HepG2 (cell line): ENCODE measurements around the gene GPATCH8. TPM values are rescaled to one million over a fixed set of nuclear protein-coding genes. Genes with fewer than 3 reads are reported as not detected.

Experiments used
- BCL6 ChIP-seq: IDR thresholded peaks from 2 replicates; pipeline ENCODE4 v1.6.1; 2016; ENCODE audit warnings: missing genetic modification reagents, missing compliant biosample characterization
- CBX2 ChIP-seq, 2 experiments: fragments of 200-600 bp in 1 of 2; sonication (generic); formaldehyde crosslinking in 1 of 2; IDR thresholded peaks; 2 replicates each; pipeline versions ENCODE4 v1.7.0 to v1.8.1; 2018 to 2022; ENCODE audit warnings: low read depth in 2 of 2, low read length in 1 of 2, mild to moderate bottlenecking in 1 of 2, missing genetic modification reagents in 1 of 2
- CERS6 ChIP-seq: sonication (generic); formaldehyde crosslinking; IDR thresholded peaks from 2 replicates; pipeline ENCODE4 v1.5.0; 2020; ENCODE audit warnings: missing genetic modification reagents
- ELK4 ChIP-seq: sonication (generic); formaldehyde crosslinking; IDR thresholded peaks from 2 replicates; pipeline ENCODE4 v1.9.0; 2021; ENCODE audit warnings: missing genetic modification reagents, borderline replicate concordance
- FOXC1 ChIP-seq: sonication (generic); formaldehyde crosslinking; IDR thresholded peaks from 2 replicates; pipeline ENCODE4 v1.8.0; 2022; ENCODE audit warnings: mild to moderate bottlenecking, missing genetic modification reagents, borderline replicate concordance
- HCFC1 ChIP-seq: fragments of 150-350 bp; IDR thresholded peaks from 2 replicates; pipeline ENCODE4 v1.6.1; 2014; ENCODE audit warnings: low read depth, low read length
- LCORL ChIP-seq, 2 experiments: fragments of 450-650 bp in 1 of 2; sonication (generic) in 1 of 2; formaldehyde crosslinking in 1 of 2; IDR thresholded peaks; 2 replicates each; pipeline versions ENCODE4 v1.5.0 to v1.6.1; 2017 to 2020; ENCODE audit warnings: antibody characterized with exemption in 1 of 2, missing genetic modification reagents in 1 of 2
- LRRFIP1 ChIP-seq: sonication (generic); formaldehyde crosslinking; conservative IDR thresholded peaks from 2 replicates; pipeline ENCODE4 v1.4.0; 2020; ENCODE audit warnings: missing genetic modification reagents
- PHF8 ChIP-seq: sonication (generic); formaldehyde crosslinking; IDR thresholded peaks from 2 replicates; pipeline ENCODE4 v1.5.0; 2020; ENCODE audit warnings: missing genetic modification reagents
- SAP130 ChIP-seq: IDR thresholded peaks from 2 replicates; pipeline ENCODE4 v1.6.1; 2016; ENCODE audit warnings: low read depth
- SOX6 ChIP-seq, 2 experiments: fragments of 450-650 bp in 1 of 2; sonication (generic) in 1 of 2; formaldehyde crosslinking in 1 of 2; IDR thresholded peaks; 2 replicates each; pipeline versions ENCODE4 v1.4.0 to v1.6.1; 2017 to 2020; ENCODE audit warnings: antibody characterized with exemption in 1 of 2, mild to moderate bottlenecking in 1 of 2, missing genetic modification reagents in 1 of 2
- STAG1 ChIP-seq: sonication (generic); formaldehyde crosslinking; IDR thresholded peaks from 2 replicates; pipeline ENCODE4 v1.4.0; 2020; ENCODE audit warnings: missing genetic modification reagents
- TEAD3 ChIP-seq: optimal IDR thresholded peaks from 2 replicates; pipeline ENCODE3; 2016; ENCODE audit warnings: borderline replicate concordance
- U2AF1 ChIP-seq: fragments of 200-400 bp; formaldehyde crosslinking; optimal IDR thresholded peaks from 2 replicates; pipeline ENCODE3; 2017; ENCODE audit warnings: mild to moderate bottlenecking, low read depth, low read length
- UBTF ChIP-seq: sonication (generic); formaldehyde crosslinking; IDR thresholded peaks from 2 replicates; pipeline ENCODE4 v1.4.0; 2020; ENCODE audit warnings: mild to moderate bottlenecking, missing genetic modification reagents
- ZBTB44 ChIP-seq: sonication (generic); formaldehyde crosslinking; IDR thresholded peaks from 2 replicates; pipeline ENCODE4 v1.4.0; 2020; ENCODE audit warnings: missing genetic modification reagents
- ZC3H4 ChIP-seq: sonication (generic); formaldehyde crosslinking; IDR thresholded peaks from 2 replicates; pipeline ENCODE4 v1.4.0; 2020; ENCODE audit warnings: missing genetic modification reagents, borderline replicate concordance
- ZMYM4 ChIP-seq: sonication (generic); formaldehyde crosslinking; IDR thresholded peaks from 2 replicates; pipeline ENCODE4 v1.8.1; 2023; ENCODE audit warnings: mild to moderate bottlenecking, missing genetic modification reagents
- ZNF460 ChIP-seq: sonication (generic); formaldehyde crosslinking; IDR thresholded peaks from 2 replicates; pipeline ENCODE4 v1.5.1; 2020; ENCODE audit warnings: missing genetic modification reagents, mild to moderate bottlenecking, borderline replicate concordance
- ZNF496 ChIP-seq: sonication (generic); formaldehyde crosslinking; IDR thresholded peaks from 2 replicates; pipeline ENCODE4 v1.8.1; 2023; ENCODE audit warnings: mild to moderate bottlenecking, moderate library complexity, missing genetic modification reagents; ENCODE audit not compliant: insufficient replicate concordance
- ZNF670 ChIP-seq: sonication (generic); formaldehyde crosslinking; IDR thresholded peaks from 2 replicates; pipeline ENCODE4 v1.8.0; 2022; ENCODE audit warnings: mild to moderate bottlenecking, missing genetic modification reagents, borderline replicate concordance
- polyA plus RNA-seq, 8 experiments: library from polyadenylated mRNA; depleted of rRNA in 3 of 8; stranded (reverse) in 7 of 8; unstranded in 1 of 8; fragments of >200 nt; fragmentation: Illumina TruSeq in 4 of 8; extraction: Trizol in 4 of 8; gene quantifications; 2 replicates each; pipeline versions ENCODE4 v1.2.1 to v1.2.3, GENCODE V29; 2011 to 2016; ENCODE audit warnings: low read depth in 4 of 8, missing spikeins in 1 of 8, mixed read lengths in 1 of 8; ENCODE audit not compliant: insufficient read depth in 1 of 8
- total RNA-seq, 5 experiments: library from RNA; depleted of rRNA; stranded (reverse); fragments of >200 nt; fragmentation: Illumina TruSeq; extraction: Trizol; gene quantifications; 2 replicates each; pipeline ENCODE4 v1.2.3, GENCODE V29; 2016; ENCODE audit warnings: low read depth in 1 of 5

Gene GPATCH8
- total and polyA plus RNA-seq, 2 of the 13 experiments (the other 11 are each of a cell fraction or from before 2014, with no cell fraction given), result 20.7 to 21.5 TPM

- TF ChIP-seq SAP130 (no peak), UBTF (CRISPR knock-in tag) (peak; percentile 15; the same call in 1 of the 2 replicates), ZBTB44 (CRISPR knock-in tag) (no peak), PHF8 (CRISPR knock-in tag) (no peak), CBX2 (IDR thresholded peaks at IDR 0.05; ENCODE audit: low read depth, low read length) (no peak), CBX2 (CRISPR knock-in tag; IDR thresholded peaks at IDR 0.05; ENCODE audit: low read depth) (no peak), STAG1 (peak; percentile 23; the same call in 1 of the 2 replicates), LCORL (IDR thresholded peaks at IDR 0.05) (no peak), LCORL (CRISPR knock-in tag; IDR thresholded peaks at IDR 0.05) (peak; percentile 73), HCFC1 (no peak), ELK4 (no peak), ZMYM4 (0 out of 2 replicates have a peak, but pooled peaks have one; percentile 32), ZNF460 (CRISPR knock-in tag) (no peak), BCL6 (no peak), TEAD3 (peak; percentile 55), LRRFIP1 (CRISPR knock-in tag) (no peak), ZNF496 (CRISPR knock-in tag) (no peak), SOX6 (IDR thresholded peaks at IDR 0.05) (no peak), SOX6 (CRISPR knock-in tag; IDR thresholded peaks at IDR 0.05) (no peak), ZC3H4 (CRISPR knock-in tag) (0 out of 2 replicates have a peak, but pooled peaks have one; percentile 9), ZNF670 (CRISPR knock-in tag) (peak; percentile 58; the same call in 1 of the 2 replicates), U2AF1 (no peak), CERS6 (CRISPR knock-in tag) (no peak), FOXC1 (CRISPR knock-in tag) (0 out of 2 replicates have a peak, but pooled peaks have one; percentile 54)
Measured at GRCh38 chr17:44376124-44376523, 127.1 kb downstream of the GPATCH8 start (continued).
